Prostate gland (tissue), 2 donors: ENCODE results near the gene BIRC6. TPM values are rescaled to one million over a fixed set of nuclear protein-coding genes. Genes with fewer than 3 reads are reported as not detected.

Source experiments
- DNase-seq: peaks from one replicate; pipeline ENCODE4 v3.0.0-alpha.2; 2019; ENCODE audit warnings: low spot score
- H3K27ac ChIP-seq, 2 donors: fragments of 200-600 bp; sonication (generic); 2 replicates each; pipeline ENCODE4 v1.5.1; 2017 to 2019
- H3K27me3 ChIP-seq: fragments of 200-600 bp; sonication (generic); replicated peaks from 2 replicates; pipeline ENCODE4 v1.5.1; 2019; ENCODE audit not compliant: insufficient read depth
- H3K36me3 ChIP-seq, 2 donors: fragments of 200-600 bp; sonication (generic); 1 replicate in 1 of 2; 2 replicates in 1 of 2; pipeline versions ENCODE4 v1.5.1 to v1.8.1; 2017 to 2019
- H3K4me1 ChIP-seq: fragments of 200-600 bp; sonication (generic); replicated peaks from 2 replicates; pipeline ENCODE4 v1.5.1; 2019
- H3K4me3 ChIP-seq, 2 donors: fragments of 200-600 bp; sonication (generic); 2 replicates each; pipeline ENCODE4 v1.5.1; 2017 to 2019
- H3K9me3 ChIP-seq: fragments of 200-600 bp; sonication (generic); 2 replicates; pipeline ENCODE4 v1.5.1; 2017
- POLR2A ChIP-seq: fragments of 450-650 bp; IDR thresholded peaks from one replicate; pipeline ENCODE4 v1.6.1; 2016; ENCODE audit warnings: antibody characterized with exemption, mild to moderate bottlenecking
- POLR2AphosphoS5 ChIP-seq: sonication (generic); formaldehyde crosslinking; IDR thresholded peaks from one replicate; pipeline ENCODE4 v1.6.1; 2017; ENCODE audit warnings: antibody characterized with exemption
- WGBS: methylation state at CpG from one replicate; pipeline ENCODE4 v1.1.5; 2018; 5-methylcytosine and 5-hydroxymethylcytosine counted together
- intact Hi-C: fragments of 100-400 bp; cut with DNase I; formaldehyde crosslinking; loops from one replicate; pipeline ENCODE4 v1.14.2; 2022
- total RNA-seq, 2 donors: library from RNA; depleted of rRNA; stranded (reverse); fragments of >200 nt; gene quantifications; one replicate each; pipeline ENCODE4 v1.1.0, GENCODE V29; 2016
- TF ChIP-seq, protein P1 (sequence below), 4 experiments: fragments of 200-600 bp in 2 of 4; fragments of 450-650 bp in 2 of 4; sonication (generic) in 2 of 4; IDR thresholded peaks; 1 replicate in 3 of 4; 2 replicates in 1 of 4; pipeline ENCODE4 v1.5.1; 2016 to 2019; ENCODE audit warnings: antibody characterized with exemption in 4 of 4, mild to moderate bottlenecking in 2 of 4, moderate library complexity in 2 of 4

The BIRC6 gene
- total RNA-seq, 2 donors from 2014 or later = 89.6 to 113 TPM

DNA sequence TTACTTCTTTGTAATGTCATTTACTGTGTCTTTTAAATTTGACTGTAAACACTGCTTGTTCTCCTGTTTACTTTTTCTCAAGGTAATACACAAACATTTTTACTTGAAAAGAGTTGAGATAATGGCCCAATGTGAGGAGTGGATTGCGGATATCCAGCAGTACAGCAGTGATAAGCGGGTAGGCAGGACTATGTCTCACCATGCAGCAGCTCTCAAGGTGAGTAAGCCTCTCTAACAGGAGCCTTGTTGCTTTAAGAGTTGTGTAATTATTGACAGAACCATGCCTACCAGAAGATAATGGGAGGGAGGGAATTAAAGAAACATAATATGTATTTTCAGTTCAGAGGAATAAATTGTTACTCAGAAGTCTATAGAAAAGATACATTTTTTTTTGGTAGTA lies 254.5 kb downstream of the BIRC6 start:
- H3K9me3 ChIP-seq = no peaks in the 10 kb centered on the region
- no peak for DNase-seq
- H3K27me3 ChIP-seq = no peaks in the 10 kb centered on the region
- H3K36me3 ChIP-seq = no peaks in the 10 kb centered on the region
- WGBS = 93% methylated on average over 2 of the region's 2 CpGs
- no peaks in the 10 kb centered on the region for H3K4me1 ChIP-seq
- H3K4me3 ChIP-seq = no peak overlapping the region
- H3K27ac ChIP-seq = no peak overlapping the region
- TF ChIP-seq POLR2AphosphoS5 = peak; percentile 47
- TF ChIP-seq, protein P1, sequence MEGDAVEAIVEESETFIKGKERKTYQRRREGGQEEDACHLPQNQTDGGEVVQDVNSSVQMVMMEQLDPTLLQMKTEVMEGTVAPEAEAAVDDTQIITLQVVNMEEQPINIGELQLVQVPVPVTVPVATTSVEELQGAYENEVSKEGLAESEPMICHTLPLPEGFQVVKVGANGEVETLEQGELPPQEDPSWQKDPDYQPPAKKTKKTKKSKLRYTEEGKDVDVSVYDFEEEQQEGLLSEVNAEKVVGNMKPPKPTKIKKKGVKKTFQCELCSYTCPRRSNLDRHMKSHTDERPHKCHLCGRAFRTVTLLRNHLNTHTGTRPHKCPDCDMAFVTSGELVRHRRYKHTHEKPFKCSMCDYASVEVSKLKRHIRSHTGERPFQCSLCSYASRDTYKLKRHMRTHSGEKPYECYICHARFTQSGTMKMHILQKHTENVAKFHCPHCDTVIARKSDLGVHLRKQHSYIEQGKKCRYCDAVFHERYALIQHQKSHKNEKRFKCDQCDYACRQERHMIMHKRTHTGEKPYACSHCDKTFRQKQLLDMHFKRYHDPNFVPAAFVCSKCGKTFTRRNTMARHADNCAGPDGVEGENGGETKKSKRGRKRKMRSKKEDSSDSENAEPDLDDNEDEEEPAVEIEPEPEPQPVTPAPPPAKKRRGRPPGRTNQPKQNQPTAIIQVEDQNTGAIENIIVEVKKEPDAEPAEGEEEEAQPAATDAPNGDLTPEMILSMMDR (IDR thresholded peaks at IDR 0.05) = no peak
- intact Hi-C loops = no loop called here

GRCh38 chr2:32611771-32612170 lies 254.9 kb downstream of the BIRC6 start:
- no peak for DNase-seq
- H3K27me3 ChIP-seq = no peaks in the 10 kb centered on the region
- no peaks in the 10 kb centered on the region for H3K9me3 ChIP-seq
- H3K4me3 ChIP-seq = no peak overlapping the region
- H3K36me3 ChIP-seq = no peaks in the 10 kb centered on the region
- H3K27ac ChIP-seq = no peak overlapping the region
- 80% methylated on average over 1 of the region's 1 CpG for WGBS
- no peaks in the 10 kb centered on the region for H3K4me1 ChIP-seq
- TF ChIP-seq POLR2A (no peak), POLR2AphosphoS5 (no peak)
- TF ChIP-seq, protein P1 (IDR thresholded peaks at IDR 0.05) = no peak
- intact Hi-C loops = no loop called here

- Histone ChIP-seq H3K4me1 (no peaks in the 10 kb centered on the region), H3K27me3 (no peaks in the 10 kb centered on the region), H3K9me3 (no peaks in the 10 kb centered on the region), H3K4me3 (no peak overlapping the region), H3K36me3 (no peaks in the 10 kb centered on the region), H3K27ac (no peak overlapping the region)
- DNase-seq = no peak
- intact Hi-C loops = no loop called here
- 97% methylated on average over 1 of the region's 1 CpG for WGBS
- TF ChIP-seq, protein P1 (IDR thresholded peaks at IDR 0.05) = no peak
- TF ChIP-seq POLR2A (no peak), POLR2AphosphoS5 (no peak)
These were observed 257.3 kb downstream of the BIRC6 start for GRCh38 chr2:32614084-32614483.

GRCh38 chr2:32617599-32618189 lies 260.9 kb downstream of the BIRC6 start:
- no peaks in the 10 kb centered on the region for H3K9me3 ChIP-seq
- DNase-seq = no peak
- TF ChIP-seq, protein P1 (IDR thresholded peaks at IDR 0.05) = no peak
- TF ChIP-seq POLR2AphosphoS5 = no peak
- no peak for TF ChIP-seq POLR2A
- no peak overlapping the region for H3K4me3 ChIP-seq
- H3K27ac ChIP-seq = no peak overlapping the region
- no peaks in the 10 kb centered on the region for H3K36me3 ChIP-seq
- intact Hi-C loops = no loop called here
- 69% methylated on average over 5 of the region's 5 CpGs for WGBS
- H3K27me3 ChIP-seq = no peaks in the 10 kb centered on the region
- H3K4me1 ChIP-seq = no peaks in the 10 kb centered on the region

- Histone ChIP-seq H3K9me3 (no peaks in the 10 kb centered on the region), H3K27ac (no peak overlapping the region)
- intact Hi-C loops = no loop called here
These were observed 265.9 kb downstream of the BIRC6 start for GRCh38 chr2:32622570-32623310.

More at GRCh38 chr2:32622570-32623310, 265.9 kb downstream of the BIRC6 start:
- DNase-seq = no peak
- no peak for TF ChIP-seq POLR2AphosphoS5
- TF ChIP-seq POLR2A = no peak
- TF ChIP-seq, protein P1 (IDR thresholded peaks at IDR 0.05) = no peak
- WGBS = 55% methylated on average over 2 of the region's 2 CpGs
- no peak overlapping the region for H3K4me3 ChIP-seq
- H3K27me3 ChIP-seq = no peaks in the 10 kb centered on the region
- H3K4me1 ChIP-seq = no peaks in the 10 kb centered on the region
- no peaks in the 10 kb centered on the region for H3K36me3 ChIP-seq
